HG02623 (cell line): ENCODE data around the gene TPGS2.
"Not testable (repeated sequence)": the region's sequence is repeated elsewhere in the genome, so short reads cannot be mapped to it uniquely, and the experiment has no call there.

ENCODE experiments used
- ATAC-seq: cut with Tn5 transposase; IDR thresholded peaks from one replicate; pipeline ENCODE4 v1.9.1; 2021; ENCODE audit warnings: moderate library complexity; ENCODE audit not compliant: unreplicated experiment

TPGS2 gene

DNA sequence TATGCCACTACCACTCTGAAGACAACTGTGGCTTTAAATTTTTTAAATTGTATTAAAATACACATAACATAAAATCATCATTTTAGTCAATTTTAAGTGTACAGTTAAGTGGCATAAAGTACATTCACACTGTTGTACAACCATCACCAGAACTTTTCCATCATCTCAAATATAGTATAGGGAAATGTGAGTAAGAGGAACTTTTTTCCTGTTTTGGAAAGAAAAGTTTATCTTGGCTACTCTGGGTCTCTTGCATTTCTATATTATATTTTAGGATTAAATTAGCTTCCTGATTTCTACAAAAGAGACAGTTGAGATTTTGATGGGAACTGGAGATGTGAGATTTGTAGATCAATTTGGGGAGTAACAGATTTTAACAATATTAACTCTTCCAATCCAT is 3.3 kb downstream of the TPGS2 start:
- no peak for ATAC-seq

DNA sequence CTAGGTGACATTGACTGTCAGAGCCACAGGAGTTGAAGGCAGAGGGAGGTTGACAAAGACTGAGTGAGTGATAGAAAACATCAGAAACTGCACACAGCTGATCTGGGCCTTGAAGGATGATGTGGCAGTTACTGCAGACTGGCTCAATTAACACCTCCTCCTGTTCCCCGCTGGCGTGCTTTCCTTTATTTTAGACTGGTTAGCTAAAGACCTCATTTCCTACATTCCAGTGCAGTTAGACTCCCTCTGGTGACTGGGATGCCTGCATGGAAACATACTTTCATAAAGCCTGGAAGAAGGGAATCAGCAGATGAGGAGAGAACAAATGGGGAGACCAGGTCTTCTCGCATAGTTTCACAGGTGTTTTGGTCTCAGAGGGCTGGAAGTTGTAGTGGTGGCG is 7.1 kb downstream of the TPGS2 start:
- ATAC-seq, result no peak

DNA sequence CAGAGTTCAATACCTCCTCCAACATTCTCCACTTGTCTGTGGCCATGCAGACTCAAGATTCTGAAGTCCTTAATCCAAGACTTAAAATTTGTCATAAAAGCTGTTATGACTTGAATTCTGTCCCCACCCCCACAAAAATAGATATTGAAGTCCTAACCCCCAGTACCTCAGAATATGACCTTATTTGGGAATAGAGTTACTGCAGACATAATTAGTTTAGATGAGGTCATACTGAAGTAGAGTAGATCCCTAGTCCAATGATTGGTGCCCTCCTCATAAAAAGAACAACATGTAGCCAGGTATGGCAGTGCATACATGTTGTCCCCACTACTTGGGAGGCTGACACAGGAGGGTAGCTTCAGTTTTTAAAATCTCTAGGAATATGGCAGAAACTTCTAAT is 9.2 kb downstream of the TPGS2 start:
- no peak for ATAC-seq

DNA sequence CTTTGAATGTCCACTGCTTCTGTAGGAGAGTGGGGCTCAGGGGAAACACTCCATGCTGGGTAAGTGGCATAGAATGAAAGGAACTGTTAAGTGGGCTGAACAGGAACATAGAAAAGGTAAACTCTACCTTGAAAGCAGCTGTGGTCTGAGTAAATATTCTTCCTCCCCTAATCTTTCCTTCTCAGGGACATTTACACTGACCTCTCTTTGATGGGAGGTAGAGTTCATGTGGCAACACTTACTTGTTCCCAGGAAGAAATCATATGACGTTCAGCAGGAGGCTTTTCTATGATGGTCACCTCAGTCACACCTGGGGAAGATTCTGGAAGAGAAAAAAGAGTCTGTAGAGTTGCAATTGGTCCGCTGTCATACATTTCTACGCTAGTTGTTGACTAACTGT is 10.2 kb downstream of the TPGS2 start:
- no peak for ATAC-seq

DNA sequence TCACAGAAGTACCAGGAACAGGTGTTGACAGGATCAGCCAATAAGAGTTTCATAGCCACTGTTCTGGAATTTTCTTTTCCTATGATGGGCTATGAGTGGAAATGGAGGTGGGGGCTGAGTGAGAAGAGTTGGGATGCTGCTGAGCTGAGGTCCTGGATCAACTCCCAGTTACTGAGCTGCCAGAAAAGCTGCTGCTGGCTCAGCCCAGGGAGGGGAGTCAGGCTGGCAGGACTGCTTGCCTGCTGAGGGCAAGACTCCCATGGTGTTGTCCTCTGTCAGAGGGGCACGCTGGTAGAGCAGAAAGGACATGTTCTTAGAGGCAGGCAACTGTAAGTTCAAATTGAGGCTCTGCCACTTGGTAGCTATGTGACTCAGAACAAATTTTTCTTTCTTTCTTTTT is 11.8 kb downstream of the TPGS2 start:
- no peak for ATAC-seq

DNA sequence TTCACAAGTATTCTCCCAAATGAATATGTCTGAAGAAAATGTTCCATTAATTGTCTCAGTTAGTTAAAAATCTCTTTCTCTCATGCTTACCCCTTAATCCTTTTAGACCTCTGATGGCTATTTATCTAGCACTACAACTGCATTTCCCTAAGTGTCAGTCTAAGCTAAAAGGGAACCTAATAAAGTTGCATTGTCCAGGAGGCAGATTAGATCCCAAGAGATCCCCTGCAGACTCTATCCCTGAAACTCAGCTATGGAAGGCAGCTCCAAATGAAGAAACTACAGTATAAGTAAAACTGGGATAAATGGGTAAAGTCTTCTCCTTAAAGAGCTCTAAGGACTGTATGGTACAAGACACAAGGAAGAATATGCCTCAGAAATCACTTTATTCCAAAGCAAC is 12.7 kb downstream of the TPGS2 start:
- ATAC-seq, result not testable (repeated sequence)

- no peak for ATAC-seq
Measured at GRCh38 chr18:36814994-36815393, 13.8 kb downstream of the TPGS2 start.

DNA sequence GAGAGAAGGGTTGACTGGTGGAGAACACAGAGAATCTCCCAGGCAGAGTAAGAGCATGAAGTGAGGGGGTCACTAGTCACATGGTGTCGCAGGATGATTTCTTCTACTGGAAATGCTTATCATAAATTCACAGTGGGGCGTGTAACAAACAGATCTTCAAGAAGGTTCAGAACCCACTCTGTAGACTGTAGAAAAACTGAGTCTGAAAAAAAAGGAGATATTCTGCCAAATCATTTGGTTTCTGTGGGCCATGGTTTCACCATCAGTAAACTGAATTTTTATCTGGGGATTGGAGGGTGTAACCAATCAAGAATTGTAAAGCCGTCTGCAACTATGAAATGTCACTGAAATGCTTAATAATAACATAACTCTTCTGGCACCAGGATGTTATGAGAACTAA is 15.0 kb downstream of the TPGS2 start:
- ATAC-seq, result no peak

GRCh38 chr18:36813101-36813775 is 15.6 kb downstream of the TPGS2 start:
- ATAC-seq, result no peak

GRCh38 chr18:36812678-36813077 is 16.1 kb downstream of the TPGS2 start:
- ATAC-seq, result no peak

GRCh38 chr18:36811955-36812354 is 16.8 kb downstream of the TPGS2 start:
- no peak for ATAC-seq

DNA sequence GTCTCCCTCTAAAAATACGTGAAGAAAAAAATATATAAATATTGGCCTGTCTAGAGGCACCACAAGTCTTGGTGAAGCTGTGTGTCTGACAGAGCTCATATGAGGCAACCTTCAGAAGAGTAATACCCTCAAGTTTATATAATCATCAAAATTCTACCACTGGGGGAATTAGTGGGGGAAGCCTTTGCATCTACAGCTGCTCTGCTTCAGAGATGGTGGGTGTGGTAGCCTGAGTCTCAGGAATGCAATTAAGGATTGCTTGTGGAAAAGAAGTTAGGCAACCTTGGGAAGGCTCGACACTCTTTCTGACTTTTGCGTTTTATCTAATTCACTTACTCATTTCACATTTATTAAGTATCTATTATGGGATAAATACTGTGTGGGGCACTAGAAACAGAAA is 17.4 kb downstream of the TPGS2 start:
- ATAC-seq, result no peak

- ATAC-seq, result peak; percentile 94
Measured at GRCh38 chr18:36809590-36810381, 19.0 kb downstream of the TPGS2 start.

- ATAC-seq, result no peak
Measured at GRCh38 chr18:36808681-36809080, 20.1 kb downstream of the TPGS2 start.

DNA sequence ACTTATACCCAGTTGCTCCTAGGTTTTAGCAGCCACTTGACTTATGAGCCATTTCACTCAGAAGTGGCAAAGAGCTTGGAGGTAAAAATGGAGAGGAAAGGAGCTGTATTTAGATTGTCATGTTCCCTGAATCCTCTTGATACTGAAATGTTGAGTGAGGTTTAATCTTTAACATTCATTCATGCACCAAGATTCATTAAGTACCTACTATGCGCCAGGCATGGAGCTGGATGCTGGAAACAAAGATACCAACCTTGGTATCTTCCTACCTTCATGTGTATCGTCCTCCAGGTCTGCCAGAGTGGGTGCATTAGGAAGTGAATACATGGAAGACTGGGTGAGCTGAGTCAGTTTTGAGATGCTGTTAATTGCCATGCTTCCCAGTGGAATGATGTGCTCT is 23.7 kb downstream of the TPGS2 start:
- no peak for ATAC-seq

DNA sequence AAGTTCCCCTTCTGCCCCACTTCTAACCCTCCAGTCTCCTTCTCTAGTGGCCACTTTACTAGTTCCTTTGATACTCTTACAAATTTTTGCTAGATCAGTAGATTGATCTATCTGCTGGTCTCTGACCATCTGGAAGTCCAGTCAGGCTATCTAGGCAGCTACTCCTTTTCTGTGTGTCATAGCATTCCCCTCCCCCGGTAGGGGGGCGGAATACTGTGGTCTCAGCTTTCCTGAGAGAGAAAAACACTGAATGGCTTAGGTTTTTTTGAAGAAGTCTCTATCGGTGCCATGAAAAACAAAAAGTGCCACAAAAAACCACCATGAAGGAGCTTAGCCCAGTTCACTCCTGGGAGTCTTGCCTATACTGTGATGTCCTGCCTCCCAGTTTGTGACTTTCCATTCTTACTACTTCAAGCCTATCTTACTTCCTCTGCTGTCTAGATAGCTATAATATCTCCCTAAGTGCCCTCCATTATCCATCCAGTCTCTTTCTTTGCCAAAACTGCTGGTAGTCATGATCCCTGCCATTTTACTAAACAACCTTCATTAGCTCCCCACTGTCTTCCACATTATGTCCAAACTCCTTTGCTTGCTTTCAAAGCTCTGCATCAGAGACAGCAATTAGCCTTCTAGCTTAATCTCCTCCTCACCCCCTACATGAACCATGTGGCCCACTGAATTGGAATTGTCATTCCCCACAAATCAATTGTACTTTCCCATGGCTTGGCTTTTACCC is 29.9 kb downstream of the TPGS2 start:
- no peak for ATAC-seq

GRCh38 chr18:36792634-36793283 is 36.0 kb downstream of the TPGS2 start:
- no peak for ATAC-seq

DNA sequence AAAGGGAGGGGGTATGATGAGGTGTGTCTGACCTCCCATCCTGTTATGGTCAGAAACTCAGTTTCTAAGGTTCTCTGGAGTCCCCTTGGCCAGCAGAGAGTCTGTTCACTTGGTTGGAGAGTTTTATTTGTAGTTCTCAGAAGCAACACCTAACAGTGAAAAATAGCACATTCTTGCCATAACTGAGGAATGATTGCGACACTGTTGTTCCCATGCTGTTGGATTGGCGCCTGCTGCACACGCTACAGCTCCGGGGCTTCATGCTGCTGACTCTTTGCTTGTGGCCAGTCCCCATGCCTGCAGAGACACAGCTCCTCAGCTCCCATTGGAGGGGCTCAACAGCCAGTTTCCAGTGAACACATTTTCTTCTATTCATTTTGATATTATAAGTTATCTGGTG is 42.1 kb downstream of the TPGS2 start:
- no peak for ATAC-seq

DNA sequence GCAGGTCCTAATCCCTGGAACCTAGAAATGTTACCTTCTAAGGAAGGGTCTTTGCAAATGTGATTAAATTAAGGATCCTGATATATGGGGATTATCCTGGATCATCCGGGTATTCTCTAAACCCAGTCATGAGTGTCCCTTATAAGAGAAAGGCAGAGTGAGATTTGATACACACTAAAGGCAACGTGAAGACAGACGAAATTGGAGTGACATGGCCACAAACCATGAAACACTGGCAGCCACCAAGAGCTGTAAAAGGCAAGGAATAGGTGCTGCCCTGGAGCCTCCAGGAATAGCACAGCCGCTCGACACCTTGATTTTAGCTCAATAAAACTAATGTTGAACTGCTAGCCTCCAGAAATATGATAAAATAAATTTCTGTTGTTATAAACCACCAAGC is 45.0 kb downstream of the TPGS2 start:
- no peak for ATAC-seq

- no peak for ATAC-seq
Measured at GRCh38 chr18:36782710-36783109, 46.1 kb downstream of the TPGS2 start.

DNA sequence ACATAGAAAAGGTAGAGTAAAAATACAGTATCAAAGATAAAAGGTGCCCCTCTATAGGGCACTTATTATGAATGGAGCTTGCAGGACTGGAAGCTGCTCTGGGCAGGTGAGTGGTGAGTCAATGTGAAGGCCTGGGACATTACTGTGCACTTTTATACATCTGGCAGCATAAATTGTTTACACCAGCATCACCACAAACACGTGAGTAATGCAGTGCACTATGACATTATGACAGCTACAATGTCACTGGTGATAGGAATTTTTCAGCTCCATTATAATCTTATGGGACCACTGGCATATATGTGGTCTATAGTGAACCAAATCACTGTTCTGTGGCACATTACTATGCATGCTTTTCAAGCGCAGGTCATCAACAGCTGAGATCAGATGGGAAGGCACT is 48.1 kb downstream of the TPGS2 start:
- no peak for ATAC-seq
